Stimulated activated CD4-positive, alpha-beta T cell treated with anti-CD3 and anti-CD28 coated beads, Interleukin-4, amount 100 ng/mL, for 24 hours (primary cell): ENCODE results near the gene TACC2.

Experiments used
- DNase-seq: peaks from one replicate; pipeline ENCODE4 v3.0.0-alpha.2; 2020

Gene TACC2

DNA sequence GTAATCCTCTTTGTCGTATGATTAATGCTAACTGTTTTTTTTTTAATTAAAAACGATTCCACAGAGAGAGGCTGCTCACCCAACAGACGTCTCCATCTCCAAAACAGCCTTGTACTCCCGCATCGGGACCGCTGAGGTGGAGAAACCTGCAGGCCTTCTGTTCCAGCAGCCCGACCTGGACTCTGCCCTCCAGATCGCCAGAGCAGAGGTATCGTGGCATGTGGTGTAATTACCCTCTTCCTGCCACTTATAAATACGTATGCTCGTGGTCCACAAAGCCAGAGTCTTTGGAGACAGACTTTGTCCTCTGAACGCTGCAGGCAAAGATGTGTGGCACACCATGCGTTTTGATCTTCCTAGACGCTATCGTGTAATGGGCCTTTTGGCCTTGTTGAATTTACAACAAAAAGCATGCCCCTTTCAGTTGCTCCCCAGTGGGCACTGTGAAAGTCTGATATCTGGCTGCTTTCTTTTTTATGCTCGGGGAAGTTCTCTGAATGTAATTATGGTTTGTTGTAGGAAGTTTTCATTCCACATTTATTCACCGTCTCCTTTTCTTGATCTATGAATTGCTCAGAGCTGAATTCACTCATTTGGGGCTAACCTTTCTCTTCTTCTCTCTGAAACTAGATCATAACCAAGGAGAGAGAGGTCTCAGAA is 248.5 kb downstream of the TACC2 start:
- no peak for DNase-seq

DNA sequence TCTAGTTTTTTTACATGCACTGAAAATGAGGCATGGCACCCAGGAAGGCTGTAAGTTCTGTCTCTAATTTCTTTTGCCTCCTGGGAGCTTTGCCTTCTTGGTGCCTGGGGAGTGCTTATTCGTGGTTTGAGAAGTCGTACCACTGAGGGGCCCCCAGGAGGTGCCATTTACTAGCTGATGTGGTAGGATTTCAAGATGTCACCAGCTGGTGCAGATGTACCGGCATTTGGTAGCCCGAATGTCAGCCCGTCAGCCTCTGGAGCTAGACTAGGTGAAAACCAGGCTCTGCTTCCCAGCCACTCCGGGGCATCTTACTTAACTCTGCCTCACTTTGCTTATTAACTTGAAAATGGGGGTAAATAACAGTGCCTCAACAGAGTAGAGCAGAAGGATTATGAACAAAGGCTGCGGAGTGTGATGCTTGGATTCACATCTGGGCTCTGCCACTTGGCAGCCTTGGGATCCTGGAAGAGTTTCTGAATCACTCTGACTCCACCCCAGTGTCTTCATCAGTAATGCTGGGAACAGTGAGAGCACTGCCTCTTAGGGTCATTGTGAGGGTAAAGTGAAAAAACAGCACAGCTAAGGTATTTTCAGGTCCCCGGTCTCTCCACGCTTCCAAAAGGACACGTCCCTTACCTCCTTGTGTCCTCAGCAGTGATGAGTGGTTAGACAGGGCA is 250.8 kb downstream of the TACC2 start:
- DNase-seq = no peak

DNA sequence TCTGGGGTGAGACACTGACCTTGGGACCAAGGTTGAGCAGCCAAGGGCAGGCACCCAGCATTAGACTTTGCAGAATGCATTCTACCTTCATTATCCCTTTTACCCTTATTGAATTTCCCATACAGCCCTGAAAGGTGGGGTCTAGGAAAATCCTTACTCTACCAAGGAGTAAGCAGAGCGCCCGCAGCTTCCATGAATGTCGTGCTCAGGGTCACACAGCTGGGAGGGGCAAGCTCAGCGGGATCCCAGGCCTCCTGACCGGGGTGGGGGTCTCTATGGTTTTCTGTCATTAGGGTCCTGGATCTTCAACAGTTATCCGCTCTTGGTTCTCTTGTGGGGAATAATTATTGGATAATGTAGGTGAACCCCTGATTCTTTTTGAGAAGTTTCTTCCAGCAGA is 251.4 kb downstream of the TACC2 start:
- no peak for DNase-seq

DNA sequence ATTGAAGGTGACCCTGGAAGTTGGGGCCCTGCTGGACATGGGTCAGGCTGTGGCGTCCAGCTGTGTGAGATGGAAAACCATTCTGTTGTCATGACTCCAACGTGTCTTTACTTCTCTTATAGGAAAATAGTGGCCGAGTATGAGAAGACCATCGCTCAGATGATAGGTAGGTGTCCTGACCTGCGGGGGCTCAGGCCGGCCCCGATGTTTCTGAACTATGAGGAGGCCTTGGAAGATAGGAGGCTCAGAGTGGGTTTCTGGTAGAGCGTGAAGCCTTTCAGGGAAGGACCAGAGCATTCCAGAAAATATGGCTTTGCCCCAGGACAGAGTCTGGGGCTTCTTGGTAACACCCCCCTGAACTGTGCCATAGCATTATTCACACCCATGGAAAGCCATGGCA is 252.9 kb downstream of the TACC2 start:
- DNase-seq = no peak

DNA sequence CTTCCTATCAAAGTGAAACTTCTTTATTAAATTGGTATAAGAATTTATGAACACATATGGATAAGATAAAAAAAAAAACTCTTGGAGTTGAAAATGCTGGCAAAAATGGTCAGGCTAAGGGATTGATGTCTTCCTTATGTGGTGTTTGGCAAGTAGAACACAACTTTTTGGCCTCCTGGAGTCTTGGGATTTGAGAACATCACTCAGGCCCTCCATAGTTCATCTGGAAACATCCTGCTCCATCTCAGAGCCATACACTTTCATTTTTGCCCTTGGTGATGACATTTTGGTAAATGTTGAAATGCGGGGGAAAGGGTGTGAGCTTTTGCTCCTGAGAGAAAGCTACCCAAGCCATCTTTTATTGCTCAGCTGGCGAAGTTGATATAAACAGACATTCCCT is 254.6 kb downstream of the TACC2 start:
- DNase-seq = no peak

DNA sequence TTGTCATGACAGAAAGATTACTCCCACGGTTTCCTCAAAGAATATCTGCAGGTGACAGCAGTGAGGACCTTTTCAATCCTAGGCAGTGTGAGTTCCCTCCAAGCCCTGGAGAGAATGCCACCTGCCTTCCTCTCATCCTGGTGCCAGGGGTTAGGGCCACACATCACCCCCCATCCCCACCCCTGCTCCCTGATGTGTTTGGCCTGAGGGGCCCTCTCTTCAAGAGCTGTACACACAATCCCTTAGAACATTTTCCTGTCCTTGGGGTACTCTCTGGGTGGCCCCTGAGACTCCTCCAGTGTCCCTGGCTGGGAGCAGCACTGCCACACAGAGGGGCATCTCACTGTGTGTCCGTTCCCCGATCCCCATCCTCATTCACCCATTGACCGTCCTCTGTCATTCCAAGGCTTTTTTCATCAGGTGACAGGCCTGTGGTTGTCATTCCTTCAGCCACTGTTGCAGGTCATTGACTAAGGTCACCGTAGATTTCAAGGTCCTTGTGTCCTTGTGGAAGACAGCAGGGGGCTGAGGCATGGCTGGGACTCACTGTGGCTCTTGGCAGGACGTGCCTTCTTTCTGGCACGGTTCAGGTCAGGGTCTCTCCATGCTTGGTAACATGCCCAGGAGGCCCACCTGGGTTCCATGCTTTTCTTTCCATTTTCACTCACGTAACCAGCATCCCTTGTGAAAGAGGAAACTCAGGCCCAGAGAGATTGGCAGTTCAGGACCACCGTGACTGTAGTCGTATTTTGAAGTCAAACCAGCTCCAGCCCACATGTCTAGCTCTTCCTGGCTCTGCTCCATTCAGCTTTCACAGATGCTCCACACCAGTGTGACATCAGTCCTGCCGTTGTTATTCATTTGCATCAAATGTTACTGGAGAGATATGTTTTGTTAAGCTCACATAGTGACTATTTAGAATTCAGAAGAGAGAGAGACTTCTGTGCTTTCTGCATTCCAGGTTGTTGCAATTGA is 255.3 kb downstream of the TACC2 start:
- no peak for DNase-seq

DNA sequence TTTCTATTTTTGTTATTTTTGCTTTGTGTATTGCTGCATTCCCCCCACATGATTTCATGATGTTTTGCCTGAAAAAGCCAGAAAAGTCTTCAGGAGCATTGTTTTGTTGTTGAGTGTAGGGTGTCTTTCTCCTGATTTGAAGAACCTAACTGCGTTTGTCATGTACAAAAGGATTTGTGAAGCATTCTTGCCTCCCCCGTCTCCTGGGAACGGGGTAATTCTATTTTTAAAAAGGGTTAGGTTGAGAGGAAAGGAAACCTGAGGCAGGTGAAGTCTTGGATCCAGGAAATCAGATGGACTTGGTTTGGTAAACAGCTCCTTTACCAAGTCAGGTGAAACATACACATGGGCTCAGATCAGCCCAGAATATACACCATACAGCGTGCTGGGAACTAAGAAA is 256.2 kb downstream of the TACC2 start:
- no peak for DNase-seq

DNA sequence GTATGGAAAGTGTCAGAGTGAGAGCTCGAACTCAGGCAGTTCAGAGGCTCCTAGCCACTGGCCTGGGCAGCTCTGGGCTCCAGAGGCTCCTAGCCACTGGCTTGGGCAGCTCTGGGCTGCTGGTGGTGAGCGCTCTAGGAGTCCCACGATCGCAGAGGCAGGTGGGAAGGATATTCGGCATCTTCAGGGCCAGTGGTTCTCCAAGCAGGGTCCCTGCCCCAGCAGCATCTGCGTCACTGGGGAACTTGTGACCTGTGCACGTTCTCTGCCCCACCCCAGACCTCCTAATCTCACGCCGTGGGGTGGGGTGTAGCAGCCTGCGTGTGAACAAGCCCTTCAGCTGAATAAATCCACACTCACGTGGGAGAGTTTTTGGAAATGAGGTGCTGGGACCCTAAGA is 256.9 kb downstream of the TACC2 start:
- no peak for DNase-seq

DNA sequence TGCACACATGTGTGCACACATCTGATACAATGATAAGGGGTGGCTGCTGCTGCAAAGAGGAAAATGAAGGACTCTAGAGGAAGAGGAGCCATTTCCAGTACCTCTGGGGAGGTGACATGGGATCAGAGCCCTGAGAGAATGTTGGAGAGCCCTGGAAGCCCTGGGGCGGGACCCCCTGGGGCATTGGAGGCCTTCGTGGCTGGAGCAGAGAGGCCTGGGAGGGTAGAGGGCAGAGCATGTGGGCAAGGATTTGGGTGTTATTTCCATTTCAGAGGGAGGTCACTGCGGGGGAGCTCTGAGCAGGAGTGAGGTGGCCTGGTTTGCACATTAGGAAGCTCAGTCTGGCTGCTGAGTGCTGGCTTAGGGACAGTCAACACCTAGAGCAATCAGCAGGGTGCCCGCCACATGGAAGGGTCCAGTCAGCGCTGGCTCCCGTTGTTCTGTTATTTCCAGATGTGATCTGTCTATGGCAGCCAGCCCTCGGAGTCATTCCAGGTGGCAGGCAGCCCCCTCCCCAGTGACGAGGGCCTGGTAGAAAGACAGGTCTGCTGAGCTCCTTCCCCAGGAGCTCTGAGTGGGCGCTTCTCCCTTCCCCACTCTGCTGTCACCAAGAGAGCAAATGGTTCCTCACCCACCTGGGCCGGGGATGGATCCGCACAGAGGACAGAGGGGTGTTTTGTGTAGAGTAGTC is 258.0 kb downstream of the TACC2 start:
- no peak for DNase-seq

DNA sequence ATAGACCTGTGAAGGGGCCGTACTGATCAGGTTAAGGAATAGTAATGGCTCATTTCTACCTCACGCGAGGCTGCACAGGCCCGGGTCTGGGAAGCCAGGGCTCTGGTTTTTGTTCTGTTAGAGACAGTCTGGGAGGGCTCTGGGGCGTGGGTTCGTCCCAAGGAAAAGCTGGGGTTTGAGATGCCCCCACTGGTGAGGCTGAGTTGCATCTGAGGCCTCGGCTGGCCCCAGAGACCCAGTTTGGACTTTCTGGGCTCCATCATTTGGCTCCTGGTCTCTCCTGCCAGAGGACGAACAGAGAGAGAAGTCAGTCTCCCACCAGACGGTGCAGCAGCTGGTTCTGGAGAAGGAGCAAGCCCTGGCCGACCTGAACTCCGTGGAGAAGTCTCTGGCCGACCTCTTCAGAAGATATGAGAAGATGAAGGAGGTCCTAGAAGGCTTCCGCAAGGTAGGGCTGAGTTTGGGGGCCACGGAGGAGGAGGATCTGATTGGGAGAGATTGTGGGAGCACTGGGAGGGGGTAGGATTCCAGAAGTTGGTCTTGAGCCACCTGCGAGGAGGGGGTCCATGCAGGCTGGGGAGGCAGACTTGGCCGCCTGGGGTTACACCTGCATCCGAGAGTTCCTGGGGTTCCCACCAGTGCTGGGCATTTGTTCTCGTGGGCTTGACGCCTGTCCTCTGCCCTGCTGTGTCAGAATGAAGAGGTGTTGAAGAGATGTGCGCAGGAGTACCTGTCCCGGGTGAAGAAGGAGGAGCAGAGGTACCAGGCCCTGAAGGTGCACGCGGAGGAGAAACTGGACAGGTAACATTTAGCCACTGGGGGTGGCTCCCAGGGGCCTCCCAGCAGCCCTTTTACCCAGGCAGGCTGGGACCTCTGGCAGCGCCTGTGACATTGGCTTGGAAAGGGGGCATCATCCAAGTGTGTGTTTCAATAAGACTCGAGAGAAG is 259.7 kb downstream of the TACC2 start:
- no peak for DNase-seq

DNA sequence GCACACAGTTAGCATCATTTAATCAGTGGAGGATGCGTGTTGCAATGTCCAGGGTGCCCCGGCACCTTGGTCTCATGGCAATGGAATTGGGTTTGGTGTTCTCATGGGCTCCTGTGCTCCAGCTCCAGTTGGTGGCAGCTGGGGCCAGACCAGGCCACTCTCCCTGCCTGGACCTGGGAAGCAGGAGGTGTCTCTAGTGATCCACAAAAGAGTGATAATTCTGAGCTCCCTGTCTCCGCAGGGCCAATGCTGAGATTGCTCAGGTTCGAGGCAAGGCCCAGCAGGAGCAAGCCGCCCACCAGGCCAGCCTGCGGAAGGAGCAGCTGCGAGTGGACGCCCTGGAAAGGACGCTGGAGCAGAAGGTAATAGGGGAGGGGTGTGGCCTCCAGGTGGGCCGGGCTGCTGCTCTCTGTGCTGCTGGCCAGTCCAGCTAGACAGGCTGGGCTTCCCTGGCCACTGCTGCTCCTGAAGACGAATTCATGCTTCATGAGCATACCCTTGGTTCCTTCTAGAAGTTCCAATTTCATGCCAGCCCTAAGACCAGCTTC is 260.4 kb downstream of the TACC2 start:
- DNase-seq = no peak

DNA sequence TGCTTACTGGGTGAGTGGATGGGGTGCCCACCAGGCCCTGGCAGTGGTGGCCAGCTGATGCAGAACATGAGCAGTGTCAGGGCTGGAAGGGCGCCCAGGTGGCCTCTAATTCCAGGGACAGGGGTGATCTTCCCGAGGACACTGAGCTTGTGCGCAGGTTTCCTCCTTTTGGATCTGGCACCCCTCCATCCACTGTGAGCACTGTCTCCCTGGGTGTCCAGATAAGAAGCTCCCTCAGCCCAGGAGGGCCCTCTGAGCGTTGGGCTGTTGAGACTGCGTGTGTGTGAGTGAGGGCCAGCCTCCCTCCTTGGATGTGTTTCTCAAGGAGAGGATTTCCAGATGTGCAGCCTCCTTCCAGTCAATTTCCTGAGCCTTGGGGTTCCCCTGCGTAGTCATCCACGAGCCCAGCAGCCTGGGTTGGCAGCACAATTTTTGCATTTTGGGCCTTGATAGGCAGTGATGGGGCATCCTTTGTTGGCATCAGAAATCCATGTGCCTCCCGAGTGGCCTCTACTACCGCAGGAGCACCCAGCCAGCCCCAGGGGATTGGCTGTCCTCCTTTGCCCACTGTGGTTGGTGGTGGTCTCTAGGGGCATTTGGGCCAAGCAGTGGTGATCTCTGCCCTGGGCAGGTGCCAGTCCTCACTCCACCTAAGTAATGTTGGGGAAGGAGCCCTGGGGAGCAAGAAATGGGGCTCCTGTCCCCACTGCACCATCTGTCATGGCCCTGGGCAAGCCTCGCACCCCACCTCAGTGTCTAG is 261.2 kb downstream of the TACC2 start:
- no peak for DNase-seq

DNA sequence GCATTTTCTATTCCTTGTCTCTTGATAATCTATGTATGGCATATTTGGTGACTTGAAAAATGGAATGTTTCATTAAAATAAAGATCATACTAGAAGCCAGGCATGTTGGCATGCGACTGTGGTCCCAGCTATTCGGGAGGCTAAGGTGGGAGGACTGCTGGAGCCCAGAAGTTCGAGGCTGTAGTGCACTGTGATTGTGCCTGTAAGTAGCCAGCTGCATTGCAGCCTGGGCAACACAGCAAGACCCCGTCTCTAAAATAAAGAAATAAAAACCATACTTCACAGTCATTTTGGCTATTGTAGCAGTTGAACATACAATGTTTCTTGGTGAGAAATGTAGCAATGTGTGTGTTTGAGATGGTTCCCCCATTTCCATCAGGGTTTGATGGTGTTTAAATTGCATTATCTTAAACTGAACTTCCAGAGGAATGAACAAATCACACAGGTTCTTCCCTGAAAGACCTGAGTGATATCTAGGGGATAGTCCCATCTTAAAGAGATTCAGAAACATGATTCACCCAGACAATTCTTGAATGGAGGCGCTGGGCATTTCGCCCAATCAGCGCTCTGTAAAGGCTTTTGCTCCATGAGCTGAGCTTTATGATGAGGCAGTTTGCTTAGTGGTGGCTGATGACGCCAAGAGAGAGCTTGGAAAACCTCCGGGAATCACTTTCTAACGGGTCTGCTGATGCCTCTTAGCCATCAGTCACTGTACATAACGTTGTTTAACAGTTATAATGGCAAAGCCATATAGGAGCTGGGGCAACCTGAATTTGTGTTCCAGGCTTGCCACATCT is 262.7 kb downstream of the TACC2 start:
- no peak for DNase-seq

DNA sequence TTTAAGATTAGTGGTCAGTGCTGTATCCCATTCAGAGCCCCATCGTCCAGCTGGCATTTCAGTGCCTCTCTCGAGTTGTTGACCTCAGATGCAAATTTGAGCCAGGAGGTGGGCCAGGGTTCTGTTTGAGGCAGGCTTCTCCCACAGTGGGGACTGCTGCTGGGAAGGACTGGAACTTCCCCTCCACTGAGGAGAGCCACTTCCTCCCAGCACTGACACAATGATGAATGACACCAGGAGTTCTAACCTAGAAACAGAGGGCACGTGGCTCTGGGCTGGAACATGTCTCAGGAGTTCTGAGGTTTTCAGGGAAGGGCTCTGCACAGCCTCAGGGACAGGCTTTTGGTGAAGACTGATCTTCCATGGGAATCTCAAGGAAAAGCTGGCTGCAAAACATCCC is 263.8 kb downstream of the TACC2 start:
- DNase-seq = no peak

DNA sequence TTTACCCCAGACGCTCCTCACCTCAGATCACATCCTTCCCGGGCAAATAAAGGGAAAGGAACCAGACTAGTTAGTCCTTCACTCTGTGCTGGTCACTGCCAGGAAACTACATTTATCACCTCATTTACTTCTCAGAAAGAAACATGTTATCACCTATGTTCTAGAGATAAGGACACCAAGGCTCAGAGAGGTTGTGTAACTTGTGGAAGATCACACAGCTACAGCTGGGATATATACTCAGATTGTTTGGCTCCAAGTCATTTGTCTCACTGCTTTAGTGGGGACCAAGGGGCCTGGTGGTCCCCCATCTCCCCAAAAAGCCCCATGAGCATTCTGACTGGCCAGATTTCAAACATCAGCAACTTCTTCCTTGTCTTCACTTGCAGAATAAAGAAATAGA is 264.6 kb downstream of the TACC2 start:
- DNase-seq = no peak

DNA sequence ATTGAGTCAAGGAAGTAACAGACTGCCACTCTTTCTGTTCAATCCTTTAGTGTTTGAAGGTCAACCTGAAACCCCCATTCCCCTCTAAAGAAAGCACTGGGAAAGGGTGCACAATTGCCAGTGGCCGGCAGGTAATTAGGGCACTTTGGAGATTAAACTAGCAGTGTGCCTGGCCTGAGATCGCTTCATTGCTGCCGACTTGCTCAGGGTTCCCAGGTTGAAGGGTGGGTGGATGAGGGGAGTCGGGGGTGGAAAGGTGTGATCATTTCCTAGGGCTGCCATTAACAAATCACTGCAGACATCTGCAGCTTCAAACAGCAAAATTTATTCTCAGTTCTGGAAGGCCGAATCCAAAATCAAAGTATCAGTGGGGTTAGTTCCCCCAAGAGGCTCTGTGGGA is 265.9 kb downstream of the TACC2 start:
- DNase-seq = no peak

DNA sequence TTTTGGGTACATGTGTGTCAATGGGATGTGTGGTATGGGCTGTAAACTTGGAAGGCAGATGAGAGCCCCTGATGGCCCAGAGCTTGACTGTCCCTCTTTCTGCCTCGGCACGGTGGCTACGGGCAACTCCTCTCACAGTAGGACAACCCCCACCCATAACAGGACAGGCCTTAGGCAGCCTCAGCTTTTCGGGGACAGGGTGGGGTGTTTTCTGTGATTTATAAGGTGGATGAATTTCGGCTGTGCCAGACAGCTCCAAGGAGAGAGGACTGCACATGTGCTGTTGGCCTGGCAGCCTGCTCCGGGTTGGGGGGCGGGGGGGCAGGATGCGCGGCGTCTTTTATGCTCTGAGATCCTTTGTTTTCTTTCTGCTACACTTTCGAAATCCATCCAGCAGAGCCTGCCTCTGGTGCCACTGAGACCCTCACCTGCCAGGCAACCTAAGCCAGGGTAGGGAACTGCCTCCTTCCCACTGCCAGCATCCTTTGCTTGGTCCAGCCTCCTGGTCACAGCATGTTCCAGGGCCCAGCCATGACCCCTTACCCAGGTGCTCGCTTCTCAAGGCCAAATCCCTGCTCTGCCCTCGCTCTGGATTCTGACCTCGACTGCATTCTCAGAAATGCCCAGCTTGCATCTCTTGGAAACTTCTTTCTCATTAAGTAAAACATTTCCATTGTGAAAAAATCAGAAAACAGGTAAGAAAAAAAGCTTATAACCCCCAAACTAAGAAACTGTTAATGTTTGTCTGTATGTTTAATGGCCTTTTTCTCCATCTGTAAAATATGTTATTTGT is 266.7 kb downstream of the TACC2 start:
- DNase-seq = no peak

DNA sequence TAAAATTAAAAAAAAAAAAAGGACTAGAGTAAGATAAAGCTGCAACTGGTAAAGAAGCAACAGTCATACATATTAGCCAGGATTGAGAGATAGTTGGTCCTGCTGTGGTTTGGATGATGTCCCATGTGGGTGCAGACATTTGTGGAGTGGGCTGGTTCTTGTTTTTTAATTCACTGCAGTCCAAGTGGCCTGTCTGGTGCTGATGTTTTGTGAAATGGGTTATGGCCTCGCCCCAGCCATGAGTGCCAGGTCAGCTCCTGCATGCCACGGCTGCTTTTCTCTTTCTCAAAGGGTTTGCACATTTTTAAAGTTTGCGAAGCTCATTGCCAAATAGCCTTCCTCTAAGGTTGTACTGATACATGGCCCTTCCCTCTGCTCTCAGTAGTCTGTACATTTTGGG is 268.1 kb downstream of the TACC2 start:
- no peak for DNase-seq
